ENCODE measurements around the gene ZNF649. TPM values are rescaled to one million over a fixed set of nuclear protein-coding genes. Genes with fewer than 3 reads are reported as not detected.

Gene ZNF649
- total RNA-seq, result 4.1 and 5.4 TPM in 2 replicates

GRCh38 chr19:51904331-51905165, at the start of gene ZNF649:
Gene ZNF649, minus strand, starts transcription at chr19:51905017. Its CDS starts 4,910 bp downstream, at chr19:51900107.

DNA sequence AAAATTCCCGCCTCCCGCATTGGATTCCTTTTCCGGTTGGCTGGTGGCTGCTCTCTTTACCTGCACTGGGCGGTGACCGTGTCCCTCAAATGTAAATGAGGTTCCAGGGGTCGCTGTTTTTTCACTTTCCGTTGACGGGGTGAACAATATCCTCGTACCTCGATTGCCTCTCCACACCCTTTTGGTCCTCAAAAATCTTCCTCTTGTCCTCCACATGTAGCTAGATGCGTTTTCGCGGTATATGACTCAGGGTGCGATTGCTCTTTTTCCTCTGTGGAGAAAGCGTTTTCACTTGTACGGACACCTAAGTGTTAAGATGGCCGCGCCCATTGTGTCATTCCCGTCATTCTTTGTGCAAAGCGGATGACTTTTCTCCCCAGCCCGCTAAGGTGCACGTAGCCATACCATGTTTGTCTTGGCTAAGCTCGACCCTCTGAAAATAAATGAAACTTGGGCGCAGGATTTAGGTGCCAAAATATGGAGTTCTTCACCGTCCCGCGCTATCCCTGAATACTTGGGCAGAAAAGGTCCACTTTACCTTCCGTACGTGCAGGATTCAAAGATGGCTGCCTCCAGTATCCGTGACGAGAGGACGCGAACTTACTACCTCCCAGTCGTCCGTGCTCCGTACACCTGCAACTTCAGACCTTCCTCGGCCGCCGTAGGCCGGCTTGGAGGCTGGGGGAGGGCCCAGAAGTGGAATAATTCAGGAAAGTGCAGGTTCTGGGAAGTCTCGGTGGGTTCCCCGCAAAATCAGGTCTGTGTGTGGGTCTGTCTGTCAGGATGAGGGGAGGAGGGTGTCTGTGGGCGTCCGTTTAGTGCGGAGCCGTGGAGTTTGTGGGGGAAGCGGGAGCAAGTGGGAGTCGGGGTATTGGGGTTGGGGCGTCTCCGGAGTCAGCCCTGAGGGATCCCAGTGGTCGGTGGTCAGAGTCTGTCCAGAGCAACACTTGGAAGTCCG, 22.2 kb upstream of the ZNF649 start, which contains the start of gene ZNF613:
ZNF613 (plus strand) TSS at position 689 of the 958 bp plus-strand sequence. CDS start 8,749 bp downstream, outside the sequence.

DNA sequence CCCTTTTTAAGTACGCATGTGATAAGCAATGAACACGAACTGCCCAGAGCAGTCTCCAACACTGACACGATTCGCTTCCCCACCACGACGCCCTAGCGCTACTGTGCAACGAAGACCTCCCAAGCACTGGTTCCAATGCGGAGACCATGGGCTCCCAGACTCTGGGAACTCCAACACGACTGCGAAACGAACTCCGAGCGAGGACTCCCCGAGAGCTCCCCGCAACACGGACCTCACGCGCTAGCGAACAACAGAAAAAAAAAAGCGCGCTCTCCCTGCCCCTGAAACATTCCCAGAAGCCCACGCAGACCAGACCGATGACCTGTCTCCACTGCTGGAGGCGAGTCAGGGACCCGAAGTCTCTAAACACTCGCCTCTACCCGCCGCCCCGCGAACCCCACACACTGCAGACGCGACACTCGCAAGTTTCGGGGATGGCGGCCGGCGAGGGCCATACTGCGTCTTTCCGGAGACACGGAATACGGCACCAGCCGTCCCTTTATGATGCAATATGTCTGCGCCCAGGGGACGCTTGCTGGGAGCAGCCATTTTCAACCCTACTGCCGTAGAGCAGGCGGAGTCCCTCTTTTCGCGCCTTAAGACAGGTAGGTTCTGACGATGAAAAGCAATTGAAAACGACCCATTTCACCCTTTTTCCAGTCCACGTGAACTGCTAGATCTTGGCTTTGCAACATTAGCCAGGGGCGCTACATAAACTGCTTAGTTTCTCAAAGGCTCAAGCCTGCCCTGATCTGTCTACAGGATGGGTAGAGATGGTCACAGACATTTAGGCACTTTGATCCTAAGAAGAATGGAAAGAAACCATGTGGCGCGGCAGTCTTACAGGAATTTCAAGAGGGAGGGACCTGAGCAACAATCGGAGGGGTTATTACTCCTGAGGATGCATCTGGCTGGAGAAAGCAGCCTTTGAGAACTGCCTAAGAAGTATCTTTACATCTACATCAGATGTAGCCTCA, 17.0 kb downstream of the ZNF649 start, which contains the start of gene ZNF577:
ZNF577 (minus strand) TSS at position 430 of the 977 bp plus-strand sequence. CDS start 7,569 bp downstream, outside the sequence.

Other genes starting within 250 kb of the ZNF649 start
- gene SPACA6, start 211.7 kb downstream of the ZNF649 start, total RNA-seq, result 4.8 and 8.1 TPM in 2 replicates
- gene HAS1, start 181.0 kb downstream of the ZNF649 start, total RNA-seq, result not detected in 2 replicates
- gene FPR1, start 153.1 kb downstream of the ZNF649 start, total RNA-seq, result not detected in 2 replicates
- not detected in 2 replicates for gene FPR2, start 143.8 kb downstream of the ZNF649 start, total RNA-seq
- under 0.01 TPM in 2 replicates for gene FPR3, start 109.9 kb downstream of the ZNF649 start, total RNA-seq
- gene ZNF577, start 17.1 kb downstream of the ZNF649 start, total RNA-seq, result 6.1 and 7.3 TPM in 2 replicates
- 6.3 and 8.2 TPM in 2 replicates for gene ZNF613, start 22.5 kb upstream of the ZNF649 start, total RNA-seq
- 11.1 and 11.3 TPM in 2 replicates for gene ZNF350, start 81.8 kb upstream of the ZNF649 start, total RNA-seq
- 11.4 and 15.2 TPM in 2 replicates for gene ZNF615, start 103.2 kb upstream of the ZNF649 start, total RNA-seq
- 8.8 and 10.2 TPM in 2 replicates for gene ZNF614, start 123.4 kb upstream of the ZNF649 start, total RNA-seq
- gene ZNF432, start 143.8 kb upstream of the ZNF649 start, total RNA-seq, result 7.4 and 9.1 TPM in 2 replicates
- 22.7 and 23.6 TPM in 2 replicates for gene ZNF841, start 190.7 kb upstream of the ZNF649 start, total RNA-seq
- 8.7 and 9.0 TPM in 2 replicates for gene ZNF616, start 234.9 kb upstream of the ZNF649 start, total RNA-seq